ENCODE results near the gene PCSK9. TPM values are rescaled to one million over a fixed set of nuclear protein-coding genes. Genes with fewer than 3 reads are reported as not detected.

The PCSK9 gene
- total RNA-seq, 1 donor from 2014 or later, result 1.4 TPM

- Mint-ChIP-seq H3K27ac (ENCODE audit: unreplicated experiment) (no peak overlapping the region), H3K4me3 (ENCODE audit: unreplicated experiment) (no peak overlapping the region), H3K36me3 (ENCODE audit: low read depth, unreplicated experiment) (peaks cover 1% of the 10 kb centered on the region), H3K4me1 (ENCODE audit: low read depth, unreplicated experiment) (peaks cover 5% of the 10 kb centered on the region), H3K9me3 (ENCODE audit: unreplicated experiment) (no peaks in the 10 kb centered on the region), H3K27me3 (ENCODE audit: low read depth, unreplicated experiment) (peaks cover 51% of the 10 kb centered on the region)
- TF ChIP-seq CTCF (IDR thresholded peaks at IDR 0.05; ENCODE audit: insufficient read depth, low read depth, low read length) (no peak), EZH2 (IDR thresholded peaks at IDR 0.05; ENCODE audit: insufficient read depth, low read length) (no peak)
- H3K4me3 ChIP-seq (ENCODE audit: insufficient read depth, low read depth, low read length), result no peak overlapping the region
- no peak for FAIRE-seq
- H3K27me3 ChIP-seq (ENCODE audit: insufficient read depth, low read length), result peaks cover 25% of the 10 kb centered on the region
- no peak overlapping the region for H3K4me2 ChIP-seq (ENCODE audit: low read length)
- no peaks in the 10 kb centered on the region for H3K36me3 ChIP-seq (ENCODE audit: insufficient read depth, low read length)
- H3K9me3 ChIP-seq (ENCODE audit: insufficient read depth, low read depth, low read length), result no peaks in the 10 kb centered on the region
- H4K20me1 ChIP-seq (ENCODE audit: insufficient read depth, low read length), result no peaks in the 10 kb centered on the region
- H3K79me2 ChIP-seq (ENCODE audit: insufficient read depth, low read length), result no peaks in the 10 kb centered on the region
- H3K9ac ChIP-seq (ENCODE audit: low read length), result no peak overlapping the region
- no peak overlapping the region for H2AFZ ChIP-seq (ENCODE audit: low read depth, low read length)
- peaks cover 7% of the 10 kb centered on the region for H3K4me1 ChIP-seq (ENCODE audit: insufficient read depth, low read length)
- H3K27ac ChIP-seq (ENCODE audit: low read depth, low read length), result no peak overlapping the region
- no peak for DNase-seq (ENCODE audit: low read depth)
Measured at GRCh38 chr1:55000110-55001085, 39.0 kb upstream of the PCSK9 start.

GRCh38 chr1:55001311-55001710 lies 38.0 kb upstream of the PCSK9 start:
- no peaks in the 10 kb centered on the region for H4K20me1 ChIP-seq (ENCODE audit: insufficient read depth, low read length)
- Mint-ChIP-seq H3K36me3 (ENCODE audit: low read depth, unreplicated experiment) (no peaks in the 10 kb centered on the region), H3K27me3 (ENCODE audit: low read depth, unreplicated experiment) (peaks cover 43% of the 10 kb centered on the region), H3K27ac (ENCODE audit: unreplicated experiment) (no peak overlapping the region), H3K9me3 (ENCODE audit: unreplicated experiment) (no peaks in the 10 kb centered on the region), H3K4me3 (ENCODE audit: unreplicated experiment) (no peak overlapping the region), H3K4me1 (ENCODE audit: low read depth, unreplicated experiment) (peaks cover 2% of the 10 kb centered on the region)
- peaks cover 4% of the 10 kb centered on the region for H3K4me1 ChIP-seq (ENCODE audit: insufficient read depth, low read length)
- H2AFZ ChIP-seq (ENCODE audit: low read depth, low read length), result no peak overlapping the region
- no peaks in the 10 kb centered on the region for H3K9me3 ChIP-seq (ENCODE audit: insufficient read depth, low read depth, low read length)
- no peak overlapping the region for H3K27ac ChIP-seq (ENCODE audit: low read depth, low read length)
- H3K4me2 ChIP-seq (ENCODE audit: low read length), result no peak overlapping the region
- FAIRE-seq (no peak), DNase-seq (ENCODE audit: low read depth) (no peak)
- no peaks in the 10 kb centered on the region for H3K36me3 ChIP-seq (ENCODE audit: insufficient read depth, low read length)
- H3K79me2 ChIP-seq (ENCODE audit: insufficient read depth, low read length), result no peaks in the 10 kb centered on the region
- no peak overlapping the region for H3K4me3 ChIP-seq (ENCODE audit: insufficient read depth, low read depth, low read length)
- no peak overlapping the region for H3K9ac ChIP-seq (ENCODE audit: low read length)
- H3K27me3 ChIP-seq (ENCODE audit: insufficient read depth, low read length), result peaks cover 17% of the 10 kb centered on the region
- TF ChIP-seq EZH2 (IDR thresholded peaks at IDR 0.05; ENCODE audit: insufficient read depth, low read length) (no peak), CTCF (IDR thresholded peaks at IDR 0.05; ENCODE audit: insufficient read depth, low read depth, low read length) (no peak)

- no peak overlapping the region for H3K27ac Mint-ChIP-seq (ENCODE audit: unreplicated experiment)
- peaks cover 2% of the 10 kb centered on the region for H3K4me1 Mint-ChIP-seq (ENCODE audit: low read depth, unreplicated experiment)
Measured at GRCh38 chr1:55002686-55003085, 36.7 kb upstream of the PCSK9 start.

More at GRCh38 chr1:55002686-55003085, 36.7 kb upstream of the PCSK9 start:
- Histone ChIP-seq H3K4me3 (ENCODE audit: insufficient read depth, low read depth, low read length) (no peak overlapping the region), H2AFZ (ENCODE audit: low read depth, low read length) (no peak overlapping the region), H3K27ac (ENCODE audit: low read depth, low read length) (no peak overlapping the region), H3K4me1 (ENCODE audit: insufficient read depth, low read length) (peaks cover 5% of the 10 kb centered on the region), H3K79me2 (ENCODE audit: insufficient read depth, low read length) (no peaks in the 10 kb centered on the region), H3K27me3 (ENCODE audit: insufficient read depth, low read length) (peaks cover 9% of the 10 kb centered on the region), H4K20me1 (ENCODE audit: insufficient read depth, low read length) (no peaks in the 10 kb centered on the region), H3K9me3 (ENCODE audit: insufficient read depth, low read depth, low read length) (no peaks in the 10 kb centered on the region), H3K36me3 (ENCODE audit: insufficient read depth, low read length) (no peaks in the 10 kb centered on the region), H3K4me2 (ENCODE audit: low read length) (no peak overlapping the region), H3K9ac (ENCODE audit: low read length) (no peak overlapping the region)
- peak; percentile 96 for FAIRE-seq
- Mint-ChIP-seq H3K36me3 (ENCODE audit: low read depth, unreplicated experiment) (no peaks in the 10 kb centered on the region), H3K27me3 (ENCODE audit: low read depth, unreplicated experiment) (peaks cover 33% of the 10 kb centered on the region), H3K4me3 (ENCODE audit: unreplicated experiment) (no peak overlapping the region), H3K9me3 (ENCODE audit: unreplicated experiment) (no peaks in the 10 kb centered on the region)
- no peak for DNase-seq (ENCODE audit: low read depth)
- TF ChIP-seq EZH2 (IDR thresholded peaks at IDR 0.05; ENCODE audit: insufficient read depth, low read length) (no peak), CTCF (IDR thresholded peaks at IDR 0.05; ENCODE audit: insufficient read depth, low read depth, low read length) (no peak)
